NCI-H2029 treated with DMSO at 0.1 percent for 48 hours (cell line): ENCODE measurements around the gene CERS6.

ENCODE experiments used
- DNase-seq: peaks from one replicate; lab custom pipeline; 2025; lab: John Stamatoyannopoulos, UW

Gene CERS6

GRCh38 chr2:168568476-168569267 lies 112.6 kb downstream of the CERS6 start:
- DNase-seq, result no peak

- DNase-seq, result no peak
Observed at GRCh38 chr2:168571061-168571460, 115.0 kb downstream of the CERS6 start.

- no peak for DNase-seq
Observed at GRCh38 chr2:168573128-168573903, 117.2 kb downstream of the CERS6 start.

DNA sequence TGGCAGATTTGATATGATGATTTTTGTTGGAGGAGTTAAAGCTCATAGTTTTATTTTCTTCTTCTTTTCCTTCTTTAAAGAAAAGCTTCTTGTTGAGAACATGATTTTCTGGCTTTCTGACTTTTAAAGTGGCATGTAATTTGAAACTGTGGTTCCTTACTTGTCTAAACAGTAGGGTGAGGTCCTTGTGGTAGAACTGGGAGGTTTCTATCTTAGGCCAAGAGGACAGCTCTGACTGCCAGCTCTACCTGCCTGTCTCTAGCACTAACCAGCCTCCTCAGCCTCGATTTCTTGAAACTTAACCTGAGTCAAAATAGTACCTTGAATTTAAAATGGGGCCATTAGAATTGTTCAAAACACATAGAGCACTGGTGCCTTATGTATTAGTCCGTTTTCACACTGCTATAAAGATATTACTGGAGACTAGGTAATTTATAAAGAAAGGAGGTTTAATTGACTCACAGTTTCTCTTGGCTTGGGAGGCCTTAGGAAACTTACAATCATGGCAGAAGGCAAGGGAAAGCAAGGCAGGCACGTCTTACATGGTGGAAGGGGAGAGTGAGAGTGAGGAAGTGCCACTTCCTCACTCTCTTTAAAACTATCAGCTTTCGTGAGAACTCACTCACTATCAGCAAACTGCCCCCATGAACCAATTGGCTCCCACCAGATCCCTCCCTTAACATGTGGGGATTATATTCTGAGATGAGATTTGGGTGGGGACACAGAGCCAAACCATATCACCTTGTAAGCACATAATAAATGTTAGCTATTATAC lies 119.0 kb downstream of the CERS6 start:
- no peak for DNase-seq

DNA sequence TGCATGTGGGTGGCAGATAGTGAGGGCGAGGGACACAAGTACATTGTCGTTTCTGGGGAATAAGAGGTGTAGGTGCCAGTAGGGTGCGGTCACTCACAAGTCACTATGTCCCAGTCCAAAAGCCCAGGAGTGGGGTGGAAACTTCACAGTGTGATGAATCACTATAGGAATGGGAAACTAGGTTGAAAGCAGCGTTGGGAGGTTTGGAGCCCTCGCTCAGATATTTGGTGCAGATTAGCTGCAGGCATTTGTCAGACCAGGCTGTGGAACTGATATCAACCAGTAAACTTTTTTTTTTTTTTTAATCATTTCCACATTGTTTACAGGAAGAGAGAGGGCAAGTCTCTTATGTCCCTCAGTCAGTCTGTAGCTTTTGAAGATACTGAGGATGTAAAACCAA lies 121.8 kb downstream of the CERS6 start:
- DNase-seq, result no peak

- DNase-seq, result no peak
Observed at GRCh38 chr2:168583064-168583709, 127.1 kb downstream of the CERS6 start.

DNA sequence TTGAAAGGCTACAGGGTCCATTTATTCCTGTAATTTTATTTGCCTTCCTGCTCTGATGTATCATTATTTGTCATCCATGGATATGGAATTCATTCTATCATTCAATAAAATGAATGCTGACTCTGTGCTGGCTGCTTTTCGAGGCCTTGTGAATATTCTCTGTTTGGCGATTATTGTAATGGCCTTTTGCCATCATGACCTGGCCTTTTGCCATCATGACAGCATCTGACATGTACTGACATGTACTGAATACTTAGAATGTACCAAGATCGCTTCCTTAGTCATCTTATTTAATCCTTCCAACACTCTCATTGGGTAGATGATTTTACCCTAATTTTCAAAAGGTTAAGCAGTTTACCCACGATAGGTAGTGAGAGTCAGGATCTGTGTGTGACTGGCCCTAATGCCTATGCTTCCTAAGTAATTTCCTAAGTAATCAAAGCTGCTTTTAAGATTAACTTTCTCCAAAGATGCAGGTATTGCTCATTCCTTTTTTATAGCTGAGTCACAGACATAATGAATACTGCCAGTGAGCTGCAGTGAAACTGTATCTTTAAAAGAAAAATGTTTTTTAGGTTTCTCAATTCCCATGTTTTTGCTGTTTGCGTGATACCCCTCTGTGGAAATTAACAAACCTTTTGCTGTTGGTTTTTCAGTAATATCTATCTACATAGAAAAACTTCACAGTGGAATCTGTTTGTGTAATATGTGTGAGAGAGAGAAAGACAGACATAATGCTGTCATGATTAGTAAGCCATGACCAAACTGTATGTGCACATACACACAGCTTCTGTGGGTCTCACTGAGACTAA lies 127.8 kb downstream of the CERS6 start:
- no peak for DNase-seq

DNA sequence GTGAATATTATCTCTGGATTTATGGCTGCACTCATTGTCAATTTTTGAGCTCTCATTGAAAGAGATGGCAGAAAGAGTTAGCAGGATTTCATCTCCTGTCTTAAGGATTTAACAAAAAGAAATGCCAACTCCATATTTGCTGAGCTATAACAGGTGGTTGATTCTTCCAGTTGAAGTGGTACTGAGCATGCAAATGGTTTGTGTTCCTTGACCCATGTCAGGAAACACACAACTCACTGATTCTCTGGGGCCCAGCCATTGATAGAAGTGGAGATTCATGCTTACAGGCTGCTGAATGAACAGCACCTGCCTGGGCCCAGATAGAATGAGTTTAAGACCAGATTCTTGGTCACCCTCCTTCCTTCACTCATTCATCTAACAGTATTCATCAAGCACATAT lies 128.8 kb downstream of the CERS6 start:
- DNase-seq, result no peak

DNA sequence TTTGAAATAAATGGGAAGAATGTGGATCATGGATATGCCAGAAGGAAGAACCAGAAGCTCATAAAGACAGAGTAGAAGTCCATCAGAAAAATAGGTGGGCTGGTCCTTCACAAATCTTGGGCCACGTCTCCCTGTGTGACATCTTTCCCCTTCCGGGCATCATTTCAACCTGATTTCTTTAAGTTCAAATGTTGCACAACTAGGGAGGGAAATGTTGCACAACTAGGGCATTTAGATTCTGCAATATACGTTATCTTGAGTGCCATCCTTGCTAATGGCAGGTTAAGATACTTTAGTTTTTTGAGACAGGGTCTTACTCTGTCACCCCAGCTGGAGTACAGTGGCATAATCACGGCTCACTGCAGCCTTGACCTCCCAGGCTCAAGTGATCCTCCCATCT lies 129.6 kb downstream of the CERS6 start:
- no peak for DNase-seq

DNA sequence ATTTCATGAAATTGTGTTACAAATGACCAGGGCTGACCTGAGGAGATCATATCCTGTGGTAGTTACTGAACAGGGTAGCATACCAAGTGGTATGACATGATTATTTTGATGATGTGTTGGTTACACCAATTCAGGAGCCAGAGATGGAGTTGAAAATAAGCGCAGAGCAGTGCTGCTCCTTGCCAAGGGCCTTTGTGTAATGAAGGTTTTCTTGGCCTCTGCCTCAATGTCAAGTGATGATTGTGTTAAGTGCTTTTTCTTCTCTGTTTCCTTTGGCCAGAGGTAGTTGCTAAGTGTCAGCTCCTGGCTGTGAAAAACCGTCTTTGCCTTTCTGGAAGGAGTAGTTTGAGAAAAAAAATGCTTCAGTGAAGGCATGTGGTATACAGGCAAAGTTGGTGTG lies 131.2 kb downstream of the CERS6 start:
- DNase-seq, result no peak

GRCh38 chr2:168589236-168590211 lies 133.5 kb downstream of the CERS6 start:
- no peak for DNase-seq

DNA sequence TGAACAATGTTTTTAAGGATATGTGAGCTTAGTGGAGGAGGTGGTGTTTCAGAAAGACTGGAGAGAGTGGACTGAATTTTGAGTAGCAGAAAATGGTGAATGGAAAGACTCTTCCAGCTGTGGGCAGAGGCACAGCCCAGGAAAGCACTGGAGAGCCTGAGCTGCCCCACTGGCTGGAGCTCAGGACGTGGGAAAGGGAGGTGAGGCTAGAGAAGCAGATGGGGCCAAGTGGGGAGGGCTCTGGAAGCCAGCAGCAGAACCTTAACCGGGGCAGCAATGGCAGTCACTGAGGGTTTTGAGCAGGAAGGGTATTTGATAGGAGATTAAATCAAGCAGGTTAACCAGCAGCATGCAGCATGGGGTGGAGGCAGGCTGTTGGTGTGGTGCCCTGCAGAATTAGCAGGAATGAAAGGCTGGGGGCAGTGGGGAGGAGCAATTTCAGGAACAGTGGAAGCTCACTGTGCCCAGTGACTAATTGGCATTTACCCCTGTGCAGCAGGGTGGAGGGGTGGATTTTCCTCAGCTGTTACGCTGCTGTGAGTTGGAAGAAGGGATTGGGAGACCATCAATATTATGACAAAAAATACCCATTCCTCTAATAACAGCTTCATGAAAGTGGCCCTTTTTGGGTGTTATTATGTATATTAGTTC lies 136.2 kb downstream of the CERS6 start:
- no peak for DNase-seq

DNA sequence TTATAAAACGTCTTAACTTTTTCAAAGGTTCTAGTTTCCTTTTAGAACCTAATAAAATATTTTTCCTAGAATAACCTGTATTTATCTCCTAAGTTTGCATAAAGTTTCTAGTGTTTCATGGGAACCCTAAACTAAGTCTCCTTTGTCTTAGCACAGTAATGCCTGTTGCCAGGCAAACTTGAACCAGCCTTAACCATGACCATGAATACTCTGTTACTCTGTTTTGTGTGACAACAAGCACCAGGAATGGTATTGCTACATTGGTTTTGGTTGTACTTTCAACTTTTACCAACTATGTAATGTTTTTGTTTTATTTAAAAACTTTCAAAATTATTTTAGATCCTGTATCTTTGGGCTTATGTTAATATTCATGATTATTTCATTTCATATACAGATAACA lies 137.6 kb downstream of the CERS6 start:
- no peak for DNase-seq

DNA sequence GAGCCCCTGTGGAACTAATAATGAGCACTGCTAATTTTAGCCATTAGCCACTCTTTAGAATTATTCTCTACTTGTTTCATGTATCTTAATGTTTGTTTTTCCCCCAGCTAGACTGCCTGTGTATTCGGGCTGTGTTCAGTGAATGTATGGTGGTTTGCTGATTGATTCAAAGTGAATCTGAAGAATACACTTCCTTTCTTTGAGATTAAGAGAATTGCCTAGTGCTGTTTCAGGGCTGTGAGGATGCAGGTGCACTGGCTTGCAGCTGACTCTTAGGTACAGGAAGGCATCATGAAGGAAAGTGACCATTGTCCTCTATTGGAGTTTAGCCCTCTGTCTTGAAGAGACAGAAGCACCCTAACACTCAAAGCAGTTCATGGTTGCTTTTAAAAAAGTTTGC lies 138.7 kb downstream of the CERS6 start:
- DNase-seq, result no peak

DNA sequence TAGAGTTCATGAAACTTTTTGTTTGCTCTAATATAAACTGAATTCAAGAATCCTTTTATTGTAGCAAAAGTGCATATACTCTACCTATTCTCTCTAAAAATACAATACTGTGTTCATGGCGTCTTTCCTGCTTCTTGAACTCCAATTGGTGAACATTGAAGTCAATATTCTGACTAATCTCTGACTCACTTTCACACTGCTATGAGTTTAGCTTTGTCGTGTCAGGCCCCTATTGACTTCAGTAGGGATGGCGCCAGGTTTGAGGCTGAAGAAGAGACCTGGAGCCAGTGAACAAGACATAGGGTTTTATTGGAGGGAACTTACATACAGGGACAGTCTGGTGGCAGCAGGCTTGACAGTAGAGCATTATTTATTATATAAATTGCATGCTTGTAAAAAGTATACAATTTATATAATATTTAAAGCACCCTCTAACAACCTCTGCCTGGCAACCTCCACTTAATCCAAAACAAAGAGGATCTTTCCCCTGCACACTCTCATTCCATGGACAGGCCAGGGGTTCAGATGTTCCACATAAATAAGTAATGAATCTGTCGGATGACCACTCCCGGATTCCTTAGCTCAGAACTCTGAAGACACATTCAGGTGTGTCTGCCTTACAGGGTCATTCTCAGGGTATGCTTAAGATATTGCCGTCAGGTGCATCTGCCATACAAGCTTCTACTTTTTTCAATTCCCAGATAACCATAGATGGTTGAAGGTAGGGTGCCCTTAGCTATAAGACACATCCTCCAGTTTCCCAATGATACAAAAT lies 141.0 kb downstream of the CERS6 start:
- DNase-seq, result no peak

DNA sequence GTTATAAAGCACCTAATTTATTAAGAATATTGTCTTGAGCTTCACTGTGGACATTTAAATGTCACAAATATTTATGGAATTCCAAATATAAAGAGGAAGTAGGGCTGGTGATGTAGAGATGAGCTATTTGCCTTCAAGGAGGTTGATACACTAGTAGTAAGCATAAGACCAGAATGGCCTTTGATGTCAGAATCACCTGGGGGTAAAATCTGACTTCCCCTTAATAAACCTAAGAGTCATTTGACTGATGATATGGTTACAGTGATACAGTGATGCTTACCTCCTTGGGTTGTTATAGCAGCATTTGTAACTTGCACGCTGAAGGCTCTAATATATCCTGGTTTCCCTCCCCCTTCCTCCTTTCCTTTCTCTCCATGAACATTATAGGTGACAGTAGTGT lies 143.7 kb downstream of the CERS6 start:
- no peak for DNase-seq

GRCh38 chr2:168600949-168601348 lies 144.9 kb downstream of the CERS6 start:
- DNase-seq, result no peak

- no peak for DNase-seq
Observed at GRCh38 chr2:168601741-168602140, 145.7 kb downstream of the CERS6 start.

DNA sequence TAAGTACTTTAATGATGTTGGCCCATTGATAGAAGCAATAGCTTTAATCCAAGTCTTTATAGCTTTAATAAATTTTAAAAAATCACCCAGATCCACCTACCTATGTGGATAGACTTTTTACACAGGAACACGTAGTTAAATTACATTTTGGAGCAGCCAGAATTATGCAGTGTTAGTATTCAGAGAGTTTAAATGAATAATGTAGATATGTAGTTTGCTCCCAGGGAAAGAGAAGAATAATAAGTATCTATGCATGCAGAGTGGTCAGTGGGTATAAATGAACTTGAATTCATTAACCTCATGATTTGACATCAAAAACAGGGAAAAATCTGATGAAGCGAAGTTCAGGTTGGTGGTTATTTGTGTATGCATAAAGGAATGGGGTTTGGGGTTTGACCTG lies 146.3 kb downstream of the CERS6 start:
- no peak for DNase-seq
